ENCODE measurements around the gene TNFAIP8. TPM values are rescaled to one million over a fixed set of nuclear protein-coding genes. Genes with fewer than 3 reads are reported as not detected.

TNFAIP8 gene
- total and polyA plus RNA-seq, 2 experiments from 2014 or later: 10.6 to 29.2 TPM

DNA sequence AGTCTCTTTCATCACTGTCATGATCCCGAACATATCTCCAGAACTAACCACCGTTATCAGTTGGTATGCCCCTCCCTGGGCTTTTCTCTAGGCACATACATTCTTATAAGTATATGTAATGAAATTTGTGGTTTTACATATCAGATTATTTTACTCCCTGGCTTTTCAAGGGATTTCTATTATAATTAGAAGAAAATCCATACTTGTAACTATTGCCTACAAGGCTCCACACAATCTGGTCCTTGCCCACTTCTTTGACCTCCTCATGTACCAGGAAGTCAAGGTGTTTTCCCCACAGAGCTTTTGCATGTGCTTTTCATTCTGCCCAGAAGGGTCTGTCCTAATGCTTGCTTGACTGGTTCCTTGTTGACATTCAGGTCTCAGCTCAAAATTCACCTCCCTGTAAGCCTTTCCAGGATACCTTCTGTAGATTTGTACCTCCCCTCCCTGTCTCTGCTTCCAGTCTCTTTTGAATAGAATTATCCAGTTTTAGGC lies 62.8 kb downstream of the TNFAIP8 start (continued):
- TF ChIP-seq ZNF462 (CRISPR knock-in tag; IDR thresholded peaks at IDR 0.05) (no peak; the same call in 1 of the 2 replicates), EZH2phosphoT487 (IDR thresholded peaks at IDR 0.05; ENCODE audit: unreplicated experiment) (no peak)

DNA sequence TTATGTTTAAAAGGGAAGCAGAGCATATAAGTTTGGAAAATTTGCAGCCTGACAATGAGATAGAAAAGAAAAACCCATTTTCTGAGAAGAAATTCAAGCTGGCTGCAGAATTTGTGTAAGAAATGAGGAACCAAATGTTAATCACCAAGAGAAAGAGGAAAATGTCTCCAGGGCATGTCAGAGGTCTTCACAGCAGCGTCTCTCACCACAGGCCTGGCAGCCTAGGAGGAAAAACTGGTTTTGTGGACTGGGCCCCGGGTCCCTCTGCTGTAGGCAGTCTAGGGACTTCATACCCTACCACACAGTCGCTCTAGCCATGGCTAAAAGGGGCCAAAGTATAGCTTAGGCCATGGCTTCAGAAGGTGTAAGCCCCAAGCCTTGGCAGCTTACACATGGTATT lies 64.3 kb downstream of the TNFAIP8 start:
- H3K4me1 ChIP-seq (ENCODE audit: insufficient read depth): 0 out of 2 replicates have a peak, but pooled peaks cover 8% of the 10 kb centered on the region
- H3K79me2 ChIP-seq (replicated peaks; ENCODE audit: insufficient read depth): no peaks in the 10 kb centered on the region
- H3K4me3 Mint-ChIP-seq: no peak overlapping the region
- no peaks in the 10 kb centered on the region for H3K27me3 Mint-ChIP-seq (ENCODE audit: insufficient read depth, low read depth, poor library complexity)
- no peaks in the 10 kb centered on the region for H3F3A ChIP-seq (replicated peaks; ENCODE audit: low read depth)
- H3K27me3 ChIP-seq (ENCODE audit: insufficient read depth): no peaks in the 10 kb centered on the region
- ATAC-seq (no peak), DNase-seq (ENCODE audit: low spot score) (no peak)
- no peaks in the 10 kb centered on the region for H3K36me3 ChIP-seq (ENCODE audit: insufficient read depth)
- H3K27ac ChIP-seq (ENCODE audit: low read depth): no peak overlapping the region
- no peaks in the 10 kb centered on the region for H4K20me1 ChIP-seq (replicated peaks; ENCODE audit: insufficient read depth)
- no peak overlapping the region for H3K27ac Mint-ChIP-seq
- no peaks in the 10 kb centered on the region for H3K9me3 Mint-ChIP-seq
- peaks cover 5% of the 10 kb centered on the region; the same call in 1 of the 2 replicates for H3K9me2 ChIP-seq (ENCODE audit: insufficient read depth)
- TF ChIP-seq CREB1 (CRISPR knock-in tag; IDR thresholded peaks at IDR 0.05; ENCODE audit: low read depth): no peak
- no peak for TF ChIP-seq STAT1 (IDR thresholded peaks at IDR 0.05; ENCODE audit: unreplicated experiment)
- TF ChIP-seq, protein P1, sequence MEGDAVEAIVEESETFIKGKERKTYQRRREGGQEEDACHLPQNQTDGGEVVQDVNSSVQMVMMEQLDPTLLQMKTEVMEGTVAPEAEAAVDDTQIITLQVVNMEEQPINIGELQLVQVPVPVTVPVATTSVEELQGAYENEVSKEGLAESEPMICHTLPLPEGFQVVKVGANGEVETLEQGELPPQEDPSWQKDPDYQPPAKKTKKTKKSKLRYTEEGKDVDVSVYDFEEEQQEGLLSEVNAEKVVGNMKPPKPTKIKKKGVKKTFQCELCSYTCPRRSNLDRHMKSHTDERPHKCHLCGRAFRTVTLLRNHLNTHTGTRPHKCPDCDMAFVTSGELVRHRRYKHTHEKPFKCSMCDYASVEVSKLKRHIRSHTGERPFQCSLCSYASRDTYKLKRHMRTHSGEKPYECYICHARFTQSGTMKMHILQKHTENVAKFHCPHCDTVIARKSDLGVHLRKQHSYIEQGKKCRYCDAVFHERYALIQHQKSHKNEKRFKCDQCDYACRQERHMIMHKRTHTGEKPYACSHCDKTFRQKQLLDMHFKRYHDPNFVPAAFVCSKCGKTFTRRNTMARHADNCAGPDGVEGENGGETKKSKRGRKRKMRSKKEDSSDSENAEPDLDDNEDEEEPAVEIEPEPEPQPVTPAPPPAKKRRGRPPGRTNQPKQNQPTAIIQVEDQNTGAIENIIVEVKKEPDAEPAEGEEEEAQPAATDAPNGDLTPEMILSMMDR (conservative IDR thresholded peaks at IDR 0.05; ENCODE audit: low read depth in 2 of 2): no peak
- TF ChIP-seq REST (IDR thresholded peaks at IDR 0.05; ENCODE audit: unreplicated experiment): no peak
- H3K4me3 ChIP-seq: no peak overlapping the region
- H3K36me3 Mint-ChIP-seq (ENCODE audit: low read depth): no peaks in the 10 kb centered on the region
- no peak overlapping the region for H3K4me2 ChIP-seq
- no peak overlapping the region for H2AFZ ChIP-seq
- H3K4me1 Mint-ChIP-seq: peaks cover 15% of the 10 kb centered on the region

Measured in GM23338 (cell line).